ACC112 (cell line): ENCODE data around the gene CCN6.
A peak's percentile ranks its signal among the peaks of the same experiment; 100 is the strongest.

Source experiments
- H2AFZ ChIP-seq: fragments of 200-600 bp; sonication (generic); one replicate; pipeline ENCODE4 v1.6.0; 2017; ENCODE audit warnings: antibody characterized with exemption, low read length; ENCODE audit not compliant: unreplicated experiment
- H3K27ac ChIP-seq: fragments of 200-600 bp; sonication (generic); 2 replicates; pipeline ENCODE4 v1.5.1; 2014; ENCODE audit warnings: low read depth, mild to moderate bottlenecking, antibody characterized with exemption, low read length, moderate library complexity
- H3K27me3 ChIP-seq: fragments of 200-600 bp; sonication (generic); 2 replicates; pipeline ENCODE4 v1.6.1; 2014; ENCODE audit warnings: mild to moderate bottlenecking, antibody characterized with exemption, low read length, moderate library complexity, mixed read lengths; ENCODE audit not compliant: insufficient read depth
- H3K36me3 ChIP-seq: fragments of 200-600 bp; sonication (generic); 2 replicates; pipeline ENCODE4 v1.6.1; 2016; ENCODE audit warnings: mild to moderate bottlenecking, antibody characterized with exemption, low read length, moderate library complexity, mixed read lengths; ENCODE audit not compliant: insufficient read depth
- H3K4me1 ChIP-seq: fragments of 200-600 bp; sonication (generic); one replicate; pipeline ENCODE4 v1.6.1; 2016; ENCODE audit warnings: low read length, mixed read lengths; ENCODE audit not compliant: insufficient read depth, unreplicated experiment, control insufficient read depth
- H3K4me3 ChIP-seq: fragments of 200-600 bp; sonication (generic); 2 replicates; pipeline ENCODE4 v1.5.1; 2014; ENCODE audit warnings: mild to moderate bottlenecking, low read depth, low read length
- H3K79me2 ChIP-seq: fragments of 200-600 bp; sonication (generic); one replicate; pipeline ENCODE4 v1.6.0; 2016; ENCODE audit warnings: low read length; ENCODE audit not compliant: control insufficient read depth, unreplicated experiment, insufficient read depth

CCN6 gene

DNA sequence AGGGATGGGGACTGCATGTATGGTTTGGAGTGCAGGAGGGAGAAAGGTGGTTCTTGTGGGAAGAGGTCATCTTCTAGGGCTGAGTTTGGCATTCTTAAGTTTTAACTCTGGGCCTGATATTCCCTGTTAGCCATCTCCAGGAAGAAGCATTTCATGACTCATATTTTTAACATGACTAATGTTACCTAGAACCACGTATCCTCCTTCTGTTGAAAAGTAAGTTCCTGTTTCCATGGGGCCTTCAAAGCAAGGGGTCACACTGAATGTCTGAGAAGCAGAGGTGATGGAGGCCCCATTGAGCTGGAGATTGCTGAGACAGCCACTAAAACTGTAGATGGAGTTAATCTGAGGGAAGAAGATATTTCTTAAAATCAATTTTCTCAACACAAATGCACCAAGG is 63.6 kb downstream of the CCN6 start:
- no peaks in the 10 kb centered on the region for H3K79me2 ChIP-seq
- H3K27ac ChIP-seq = peak overlapping the region; percentile 51
- H3K4me3 ChIP-seq = no peak overlapping the region
- no peaks in the 10 kb centered on the region for H3K27me3 ChIP-seq
- peaks cover 12% of the 10 kb centered on the region for H3K4me1 ChIP-seq
- H3K36me3 ChIP-seq = peaks cover 77% of the 10 kb centered on the region
- H2AFZ ChIP-seq = no peak overlapping the region

- Histone ChIP-seq H3K4me3 (no peak overlapping the region), H3K4me1 (peaks cover 12% of the 10 kb centered on the region), H3K36me3 (peaks cover 74% of the 10 kb centered on the region), H3K27ac (peak overlapping the region; percentile 51), H3K27me3 (no peaks in the 10 kb centered on the region), H3K79me2 (no peaks in the 10 kb centered on the region), H2AFZ (no peak overlapping the region)
Observed at GRCh38 chr6:112118034-112118433, 64.1 kb downstream of the CCN6 start.
